HFF-Myc (cell line): ENCODE results near the gene NFIX.

Source experiments
- DNase-seq: peaks from one replicate; pipeline ENCODE4 v3.0.0-alpha.2; 2011; ENCODE audit warnings: low read depth; ENCODE audit errors: extremely low read depth
- H3K4me3 ChIP-seq: replicated peaks from 2 replicates; pipeline ENCODE4 v1.5.1; 2011; ENCODE audit warnings: low read depth, mild to moderate bottlenecking, control low read depth, low read length
- TF ChIP-seq, protein P1 (sequence below): IDR thresholded peaks from 2 replicates; pipeline ENCODE4 v1.5.1; 2012; ENCODE audit warnings: mild to moderate bottlenecking, low read depth, low read length, control low read depth; ENCODE audit errors: missing control alignments

Gene NFIX

DNA sequence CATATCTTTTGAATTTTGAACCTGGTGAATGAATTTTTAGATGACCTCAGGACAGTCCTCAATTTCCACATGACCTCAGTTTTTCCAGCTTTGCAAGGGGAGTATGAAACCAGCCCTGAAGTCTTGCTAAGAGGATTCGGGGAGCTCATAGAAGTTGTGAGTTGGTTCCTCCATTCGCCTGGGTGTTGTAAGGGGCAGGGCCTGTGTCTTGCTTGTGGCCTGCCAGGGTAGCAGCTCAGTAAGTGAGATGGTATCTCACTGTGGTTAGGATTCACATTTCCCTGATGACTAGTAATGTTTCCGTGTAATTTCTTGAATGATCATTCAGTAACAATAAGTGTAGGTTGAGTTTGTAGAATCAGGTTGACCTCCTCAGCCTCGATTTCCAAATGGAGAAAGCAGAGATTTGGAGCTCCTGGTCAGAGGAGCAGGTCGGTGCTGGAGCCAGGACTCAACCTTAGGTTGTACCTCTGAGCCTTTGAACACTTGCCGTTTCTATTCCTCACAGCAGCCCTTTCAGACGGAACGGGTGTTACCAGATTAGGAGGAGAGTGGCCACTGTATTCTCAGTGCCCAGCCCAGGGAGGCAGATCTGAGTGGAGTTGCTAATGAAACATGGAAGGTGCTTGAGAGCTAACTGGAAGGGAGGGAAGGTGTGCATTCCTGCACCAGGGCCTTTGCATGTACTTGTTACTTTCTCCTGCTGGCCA is 137.4 kb downstream of the NFIX start:
- H3K4me3 ChIP-seq: no peak overlapping the region
- no peak for DNase-seq
- TF ChIP-seq, protein P1, sequence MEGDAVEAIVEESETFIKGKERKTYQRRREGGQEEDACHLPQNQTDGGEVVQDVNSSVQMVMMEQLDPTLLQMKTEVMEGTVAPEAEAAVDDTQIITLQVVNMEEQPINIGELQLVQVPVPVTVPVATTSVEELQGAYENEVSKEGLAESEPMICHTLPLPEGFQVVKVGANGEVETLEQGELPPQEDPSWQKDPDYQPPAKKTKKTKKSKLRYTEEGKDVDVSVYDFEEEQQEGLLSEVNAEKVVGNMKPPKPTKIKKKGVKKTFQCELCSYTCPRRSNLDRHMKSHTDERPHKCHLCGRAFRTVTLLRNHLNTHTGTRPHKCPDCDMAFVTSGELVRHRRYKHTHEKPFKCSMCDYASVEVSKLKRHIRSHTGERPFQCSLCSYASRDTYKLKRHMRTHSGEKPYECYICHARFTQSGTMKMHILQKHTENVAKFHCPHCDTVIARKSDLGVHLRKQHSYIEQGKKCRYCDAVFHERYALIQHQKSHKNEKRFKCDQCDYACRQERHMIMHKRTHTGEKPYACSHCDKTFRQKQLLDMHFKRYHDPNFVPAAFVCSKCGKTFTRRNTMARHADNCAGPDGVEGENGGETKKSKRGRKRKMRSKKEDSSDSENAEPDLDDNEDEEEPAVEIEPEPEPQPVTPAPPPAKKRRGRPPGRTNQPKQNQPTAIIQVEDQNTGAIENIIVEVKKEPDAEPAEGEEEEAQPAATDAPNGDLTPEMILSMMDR: no peak

DNA sequence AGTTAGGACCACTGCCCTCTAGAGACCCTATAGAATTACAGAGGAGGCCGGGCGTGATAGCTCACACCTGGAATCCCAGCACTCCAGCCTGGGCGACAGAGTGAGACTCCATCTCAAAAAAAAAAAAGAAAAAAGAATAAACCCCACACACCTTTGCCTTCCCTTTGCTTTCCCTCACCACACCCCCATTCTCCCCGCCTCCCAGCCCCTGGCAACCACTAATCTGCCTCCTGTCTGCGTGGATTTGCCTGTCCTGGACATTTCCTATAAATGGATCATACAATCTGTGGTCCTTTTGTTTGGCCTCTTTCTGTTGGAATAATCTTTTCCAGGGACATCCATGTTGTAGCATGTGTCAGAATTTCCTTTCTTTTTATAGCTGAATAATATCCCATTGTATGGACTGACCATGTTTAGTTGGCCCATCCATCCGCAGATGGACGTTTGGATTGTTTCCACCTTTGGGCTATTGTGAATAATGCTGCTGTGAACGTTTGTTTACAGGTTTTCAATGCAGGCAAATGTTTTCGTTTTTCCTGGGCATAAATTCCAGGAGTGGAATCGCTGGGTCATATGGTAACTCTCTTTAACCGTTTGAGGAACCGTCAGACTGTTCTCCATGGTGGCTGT is 138.1 kb downstream of the NFIX start:
- TF ChIP-seq, protein P1: no peak
- H3K4me3 ChIP-seq: no peak overlapping the region
- no peak for DNase-seq

DNA sequence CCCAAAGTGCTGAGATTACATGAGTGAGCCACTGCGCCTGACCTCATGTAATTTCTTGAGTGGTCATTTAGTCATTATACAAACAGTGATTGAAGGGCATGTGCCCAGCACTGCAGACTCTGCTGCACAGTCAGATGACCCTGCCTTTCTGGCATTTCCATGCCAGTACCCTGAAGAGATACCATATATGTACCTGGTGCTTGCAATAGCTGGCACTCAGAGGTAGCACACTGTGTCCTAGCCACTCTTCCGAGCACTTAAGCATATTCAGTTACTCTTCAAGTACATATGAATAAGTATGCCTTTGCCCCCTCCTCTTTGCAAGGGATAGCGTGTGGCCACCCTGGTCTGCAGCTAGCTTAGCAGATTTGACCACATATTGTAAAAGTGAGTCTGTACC is 139.4 kb downstream of the NFIX start:
- TF ChIP-seq, protein P1: no peak
- no peak overlapping the region for H3K4me3 ChIP-seq
- DNase-seq: no peak

DNA sequence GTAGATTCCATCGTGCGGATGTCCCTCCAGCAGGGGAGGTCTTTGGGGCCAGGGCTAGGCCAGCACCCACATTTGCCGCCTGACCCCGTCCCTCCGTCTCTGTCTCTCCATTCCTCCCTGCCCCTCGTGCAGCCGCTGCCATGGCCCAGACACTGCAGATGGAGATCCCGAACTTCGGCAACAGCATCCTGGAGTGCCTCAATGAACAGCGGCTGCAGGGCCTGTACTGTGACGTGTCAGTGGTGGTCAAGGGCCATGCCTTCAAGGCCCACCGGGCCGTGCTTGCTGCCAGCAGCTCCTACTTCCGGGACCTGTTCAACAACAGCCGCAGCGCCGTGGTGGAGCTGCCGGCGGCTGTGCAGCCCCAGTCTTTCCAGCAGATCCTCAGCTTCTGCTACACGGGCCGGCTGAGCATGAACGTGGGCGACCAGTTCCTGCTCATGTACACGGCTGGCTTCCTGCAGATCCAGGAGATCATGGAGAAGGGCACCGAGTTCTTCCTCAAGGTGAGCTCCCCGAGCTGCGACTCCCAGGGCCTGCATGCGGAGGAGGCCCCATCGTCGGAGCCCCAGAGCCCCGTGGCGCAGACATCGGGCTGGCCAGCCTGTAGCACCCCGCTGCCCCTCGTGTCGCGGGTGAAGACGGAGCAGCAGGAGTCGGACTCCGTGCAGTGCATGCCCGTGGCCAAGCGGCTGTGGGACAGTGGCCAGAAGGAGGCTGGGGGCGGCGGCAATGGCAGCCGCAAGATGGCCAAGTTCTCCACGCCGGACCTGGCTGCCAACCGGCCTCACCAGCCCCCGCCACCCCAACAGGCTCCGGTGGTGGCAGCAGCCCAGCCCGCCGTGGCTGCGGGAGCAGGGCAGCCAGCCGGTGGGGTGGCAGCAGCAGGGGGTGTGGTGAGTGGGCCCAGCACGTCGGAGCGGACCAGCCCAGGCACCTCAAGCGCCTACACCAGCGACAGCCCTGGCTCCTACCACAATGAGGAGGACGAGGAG is 140.1 kb downstream of the NFIX start:
- DNase-seq: no peak
- no peak overlapping the region for H3K4me3 ChIP-seq
- TF ChIP-seq, protein P1: no peak

DNA sequence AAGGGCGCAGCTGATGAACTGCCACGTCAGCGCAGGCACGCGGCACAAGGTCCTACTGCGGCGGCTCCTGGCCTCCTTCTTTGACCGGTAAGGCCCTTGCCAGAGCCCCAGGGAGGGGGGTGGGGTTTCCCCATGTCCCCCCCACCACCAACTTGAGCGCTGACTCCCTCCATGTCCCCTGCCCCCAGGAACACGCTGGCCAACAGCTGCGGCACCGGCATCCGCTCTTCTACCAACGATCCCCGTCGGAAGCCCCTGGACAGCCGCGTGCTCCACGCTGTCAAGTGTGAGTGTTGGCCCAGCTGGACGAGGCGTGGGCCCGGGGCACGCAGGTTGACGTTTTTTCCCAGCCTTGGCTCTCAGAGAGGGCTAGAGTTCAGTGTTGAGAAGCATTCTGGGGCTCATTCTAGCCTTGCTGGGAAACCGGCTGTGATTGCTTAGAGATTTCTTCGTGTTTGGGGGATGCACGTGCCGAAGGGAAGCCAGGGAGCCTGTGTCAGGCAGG is 142.1 kb downstream of the NFIX start:
- H3K4me3 ChIP-seq: no peak overlapping the region
- DNase-seq: no peak
- TF ChIP-seq, protein P1: no peak

DNA sequence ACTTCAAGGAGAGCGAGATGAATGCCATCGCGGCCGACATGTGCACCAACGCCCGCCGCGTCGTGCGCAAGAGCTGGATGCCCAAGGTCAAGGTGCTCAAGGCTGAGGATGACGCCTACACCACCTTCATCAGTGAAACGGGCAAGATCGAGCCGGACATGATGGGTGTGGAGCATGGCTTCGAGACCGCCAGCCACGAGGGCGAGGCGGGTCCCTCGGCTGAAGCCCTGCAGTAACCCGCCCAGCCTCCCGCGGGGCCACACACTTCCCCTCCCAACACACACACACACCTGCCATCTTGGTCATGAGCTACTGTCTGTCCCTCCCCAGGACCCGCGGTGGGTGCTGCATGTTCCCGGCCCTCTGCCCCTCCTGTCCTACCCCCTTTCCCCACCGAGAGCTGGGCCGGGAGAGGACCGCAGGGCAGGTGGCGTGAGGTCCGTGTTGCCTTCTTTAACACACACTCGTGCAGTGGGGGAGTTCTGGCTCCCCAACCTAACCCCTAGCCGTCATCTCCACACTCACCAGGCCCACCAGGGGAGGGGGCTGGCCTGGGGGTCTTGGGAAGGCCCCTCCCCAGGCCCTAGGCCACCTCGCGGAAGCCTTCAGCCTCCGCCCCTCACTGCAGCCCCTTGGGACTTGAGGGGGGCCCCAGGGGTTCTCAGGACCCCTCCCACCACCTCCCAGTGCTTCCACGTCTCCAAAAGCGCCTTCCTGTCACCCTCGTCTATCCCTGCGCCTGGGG is 143.1 kb downstream of the NFIX start:
- H3K4me3 ChIP-seq: no peak overlapping the region
- no peak for DNase-seq
- TF ChIP-seq, protein P1: no peak
